HG03025 (cell line): ENCODE data around the gene PLIN4.
A peak's percentile ranks its signal among the peaks of the same experiment; 100 is the strongest.

Experiments
- ATAC-seq: cut with Tn5 transposase; IDR thresholded peaks from one replicate; pipeline ENCODE4 v1.9.1; 2021; ENCODE audit warnings: mild to moderate bottlenecking, moderate library complexity; ENCODE audit not compliant: unreplicated experiment, low FRiP score

Gene PLIN4

GRCh38 chr19:4493929-4494690, 24.2 kb downstream of the PLIN4 start:
- no peak for ATAC-seq

DNA sequence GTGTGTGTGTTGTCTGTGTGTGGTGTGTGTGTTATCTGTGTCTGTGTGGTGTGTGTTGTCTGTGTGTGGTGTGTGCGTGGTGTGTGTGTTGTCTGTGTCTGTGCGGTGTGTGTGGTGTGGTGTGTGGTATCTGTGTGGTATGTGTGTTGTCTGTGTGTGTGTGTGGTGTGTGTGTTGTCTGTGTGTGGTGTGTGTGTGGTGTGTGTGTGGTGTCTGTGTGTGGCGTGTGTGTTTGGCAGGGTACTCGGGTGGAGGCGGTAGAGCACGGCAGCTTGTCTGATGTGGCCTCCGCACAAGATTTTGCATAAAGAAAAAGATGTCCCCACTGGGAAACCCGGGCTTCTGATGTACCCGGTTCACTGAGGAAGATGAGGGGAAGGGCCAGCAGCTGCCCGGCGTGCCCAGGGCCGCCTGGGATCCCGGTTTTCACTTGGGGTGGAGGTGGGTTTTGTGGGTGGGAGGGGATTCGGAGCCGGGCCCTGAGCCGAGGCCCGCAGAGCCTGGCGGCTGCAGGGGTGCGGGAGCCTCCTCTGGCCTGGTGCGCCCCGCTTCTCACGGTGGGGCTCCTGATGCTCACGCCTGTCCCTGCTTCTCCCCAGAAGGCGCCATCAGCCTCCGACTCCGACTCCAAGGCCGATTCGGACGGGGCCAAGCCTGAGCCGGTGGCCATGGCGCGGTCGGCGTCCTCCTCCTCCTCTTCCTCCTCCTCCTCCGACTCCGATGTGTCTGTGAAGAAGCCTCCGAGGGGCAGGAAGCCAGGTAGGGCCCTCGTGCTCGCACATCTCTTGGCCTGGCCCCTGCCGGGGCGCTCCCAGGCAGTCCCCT, 25.0 kb downstream of the PLIN4 start:
- ATAC-seq: no peak

DNA sequence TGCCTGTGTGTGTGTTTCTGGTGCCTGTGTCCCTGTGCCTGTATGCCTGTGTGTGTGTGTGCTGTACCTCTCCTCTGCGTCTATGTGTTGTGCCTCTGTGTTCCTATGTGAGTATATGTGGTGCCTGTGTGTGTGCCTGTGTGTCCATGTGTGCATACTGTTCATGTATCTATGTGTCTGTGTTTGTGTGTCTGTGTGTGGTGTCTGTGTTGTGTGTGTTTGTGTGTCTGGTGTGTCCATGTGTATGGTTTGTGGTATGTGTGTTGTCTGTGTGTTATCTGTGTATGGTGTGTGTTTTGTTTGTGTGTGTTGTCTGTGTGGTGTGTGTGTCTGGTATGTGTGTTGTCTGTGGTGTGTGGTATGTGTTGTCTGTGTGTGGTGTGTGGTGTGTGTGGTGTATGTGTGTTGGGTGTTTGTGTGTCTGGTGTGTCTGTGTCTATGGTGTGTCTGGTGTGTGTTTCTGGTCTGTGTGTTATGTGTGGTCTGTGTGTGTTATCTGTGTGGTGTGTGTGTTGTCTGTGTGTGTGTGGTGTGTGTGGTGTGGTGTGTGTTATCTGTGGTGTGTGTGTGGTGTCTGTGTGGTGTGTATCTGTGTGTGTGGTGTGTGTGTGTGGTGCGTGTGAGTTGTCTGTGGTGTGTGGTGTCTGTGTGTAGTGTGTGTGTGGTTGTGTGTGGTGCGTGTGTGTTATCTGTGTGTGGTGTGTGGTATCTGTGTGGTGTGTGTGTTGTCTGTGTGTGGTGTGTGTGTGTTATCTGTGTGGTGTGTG, 25.8 kb downstream of the PLIN4 start:
- no peak for ATAC-seq

DNA sequence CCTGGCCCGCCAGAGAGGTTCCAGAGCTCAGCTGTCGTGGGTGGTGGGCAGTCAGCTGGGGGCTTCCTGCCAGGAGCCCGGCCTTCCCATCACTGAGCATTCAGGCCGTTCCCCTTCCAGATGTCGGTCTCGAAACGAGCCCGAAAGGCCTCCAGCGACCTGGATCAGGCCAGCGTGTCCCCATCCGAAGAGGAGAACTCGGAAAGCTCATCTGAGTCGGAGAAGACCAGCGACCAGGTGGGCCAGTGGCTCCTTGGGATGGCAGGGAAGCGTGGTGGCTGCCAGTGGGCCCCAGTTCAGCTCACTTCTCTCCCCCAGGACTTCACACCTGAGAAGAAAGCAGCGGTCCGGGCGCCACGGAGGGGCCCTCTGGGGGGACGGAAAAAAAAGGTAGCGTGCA, 26.8 kb downstream of the PLIN4 start:
- no peak for ATAC-seq

GRCh38 chr19:4488496-4488895, 29.8 kb downstream of the PLIN4 start:
- no peak for ATAC-seq

DNA sequence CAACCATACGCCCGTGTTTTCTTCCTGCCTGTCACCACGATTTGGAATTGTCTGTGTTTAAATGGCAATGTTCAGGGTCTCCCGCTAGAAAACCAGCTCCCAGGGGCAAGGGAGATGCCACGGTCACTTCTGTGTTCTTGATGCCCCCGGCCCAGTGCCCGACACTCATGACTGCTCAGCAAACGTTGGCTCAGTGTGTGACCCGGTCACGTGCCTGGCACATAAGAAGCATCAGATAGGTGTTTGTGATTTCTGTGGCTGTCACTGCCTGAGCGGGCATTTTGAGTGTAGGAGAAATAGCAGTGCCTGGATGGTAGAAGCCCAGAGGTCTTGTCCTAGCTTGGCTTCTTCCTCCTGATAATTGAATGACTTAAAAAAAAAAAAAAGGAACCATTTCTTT, 30.7 kb downstream of the PLIN4 start:
- no peak for ATAC-seq

DNA sequence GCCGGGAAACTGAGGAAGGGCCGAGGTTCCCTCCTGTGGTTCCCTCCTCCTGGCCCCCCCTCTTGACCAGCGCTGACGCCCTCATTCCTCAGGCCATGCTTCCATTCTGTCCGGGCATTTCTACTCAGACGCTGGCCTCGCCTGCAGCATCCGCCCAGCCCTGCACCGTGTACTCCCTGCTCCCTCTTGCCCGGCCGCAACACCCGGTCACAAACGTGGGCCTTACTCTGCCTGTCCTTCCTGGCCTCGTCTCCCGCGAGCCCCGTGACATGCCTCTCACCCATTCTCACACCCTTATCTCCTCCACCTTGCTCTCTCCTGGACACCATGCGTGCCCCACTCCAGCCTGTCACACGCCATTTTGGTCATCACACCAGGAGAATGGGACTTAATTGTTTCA, 34.9 kb downstream of the PLIN4 start:
- ATAC-seq: no peak

- ATAC-seq: no peak
Measured at GRCh38 chr19:4482721-4483364, 35.4 kb downstream of the PLIN4 start.

DNA sequence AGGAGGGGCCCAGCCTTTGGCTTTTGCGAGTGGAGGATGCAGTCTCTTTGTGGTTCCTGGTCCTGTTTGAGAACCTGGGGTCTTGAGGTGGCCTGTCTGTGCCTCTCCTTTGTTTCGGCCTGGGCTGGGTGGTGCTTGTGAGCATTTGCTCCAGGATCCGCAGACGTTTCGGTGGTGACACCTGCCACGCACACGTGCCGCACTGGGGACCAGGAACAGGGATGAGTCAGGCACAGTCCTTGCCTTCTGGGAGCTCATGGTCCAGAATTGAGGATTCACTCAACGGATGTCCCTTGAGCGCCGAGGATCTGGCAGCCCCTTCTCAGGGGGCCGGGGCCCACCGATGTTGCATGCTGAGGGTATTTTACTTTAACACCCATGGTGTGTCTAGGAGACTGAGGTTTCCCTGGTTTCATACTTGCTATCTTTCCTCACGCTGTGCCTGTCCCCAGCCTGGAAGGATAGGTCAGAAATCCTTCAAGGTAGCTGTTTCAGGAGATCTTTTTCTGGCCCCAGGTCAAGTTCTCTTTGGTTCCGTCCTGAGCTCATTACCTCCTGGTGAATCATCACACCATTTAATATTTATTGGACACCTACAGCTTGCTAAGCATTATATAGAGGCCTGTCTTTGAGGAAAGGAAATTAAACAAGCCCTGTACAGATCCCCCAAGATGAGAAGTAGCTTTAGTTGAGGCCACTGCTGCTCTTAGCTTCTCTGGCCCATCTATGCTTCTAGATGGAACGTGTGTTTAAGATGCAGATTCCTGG, 41.1 kb downstream of the PLIN4 start:
- ATAC-seq: no peak

DNA sequence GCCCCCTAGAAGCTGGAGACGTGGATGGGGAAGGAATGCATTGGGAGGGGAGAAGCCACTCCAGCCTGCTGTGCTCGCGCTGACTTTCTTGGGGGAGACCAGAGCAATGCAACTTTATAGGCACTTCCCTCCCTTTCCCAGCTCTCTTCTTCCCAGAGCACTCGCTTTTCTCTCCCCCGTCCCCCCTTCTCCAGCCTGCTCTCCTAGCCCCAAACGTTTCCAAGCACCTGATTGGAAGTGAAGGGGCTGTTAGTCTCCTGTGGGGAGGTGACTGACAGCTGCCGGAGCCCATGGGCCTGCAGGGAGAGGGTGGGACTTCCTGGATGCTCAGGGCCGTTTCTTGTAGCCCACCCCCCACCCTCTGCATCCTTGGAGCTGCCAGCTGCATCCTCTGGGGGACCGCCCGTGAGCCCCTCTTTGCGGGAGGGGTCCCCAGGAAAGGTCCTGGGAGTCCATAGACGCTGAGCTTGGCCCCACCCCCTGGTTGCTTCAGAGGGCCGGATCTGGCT, 43.7 kb downstream of the PLIN4 start:
- ATAC-seq: no peak

GRCh38 chr19:4473763-4474513, 44.3 kb downstream of the PLIN4 start:
- no peak for ATAC-seq

DNA sequence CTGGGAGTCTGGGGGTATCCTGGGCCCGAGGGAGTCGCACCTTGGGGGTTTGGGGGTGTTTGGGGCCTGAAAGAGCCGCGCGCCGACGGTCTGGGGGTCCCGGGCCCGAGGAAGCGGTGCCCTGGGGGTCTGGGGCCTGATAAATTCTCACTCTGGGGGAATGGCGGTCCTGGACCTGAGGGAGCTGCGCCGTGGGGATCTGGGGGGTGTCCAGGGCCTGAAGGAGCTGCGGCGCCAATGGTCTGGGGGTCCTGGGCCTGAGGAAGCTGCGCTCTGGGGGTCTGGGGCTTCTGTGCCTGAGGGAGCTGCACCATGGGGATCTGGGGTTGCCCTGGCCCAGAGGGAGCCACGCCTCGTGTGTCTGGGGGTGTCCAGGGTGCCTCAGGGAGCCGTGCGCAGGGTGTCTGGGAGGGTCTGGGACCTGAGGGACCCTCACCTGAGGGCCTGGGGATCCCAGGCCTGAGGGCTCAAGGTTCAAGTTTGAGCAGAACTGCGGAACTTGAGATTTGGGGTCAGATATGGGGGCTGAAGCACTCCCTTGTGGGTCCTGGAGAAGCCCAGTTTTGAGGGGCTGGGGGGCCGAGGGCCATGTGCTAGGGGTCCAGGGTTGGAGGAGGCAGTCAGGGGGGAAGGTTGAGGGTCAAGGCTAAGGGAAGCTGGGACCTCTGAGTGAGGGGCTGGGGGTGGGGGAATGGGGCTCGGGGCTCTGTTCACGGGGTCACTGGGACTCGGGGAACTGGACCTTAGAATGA, 45.1 kb downstream of the PLIN4 start:
- no peak for ATAC-seq

- ATAC-seq: peak; percentile 0
Measured at GRCh38 chr19:4472174-4472974, 45.9 kb downstream of the PLIN4 start, which contains the start of gene HDGFL2. Gene HDGFL2, plus strand, starts transcription at chr19:4472297. Its CDS starts 54 bp downstream, at chr19:4472351.

DNA sequence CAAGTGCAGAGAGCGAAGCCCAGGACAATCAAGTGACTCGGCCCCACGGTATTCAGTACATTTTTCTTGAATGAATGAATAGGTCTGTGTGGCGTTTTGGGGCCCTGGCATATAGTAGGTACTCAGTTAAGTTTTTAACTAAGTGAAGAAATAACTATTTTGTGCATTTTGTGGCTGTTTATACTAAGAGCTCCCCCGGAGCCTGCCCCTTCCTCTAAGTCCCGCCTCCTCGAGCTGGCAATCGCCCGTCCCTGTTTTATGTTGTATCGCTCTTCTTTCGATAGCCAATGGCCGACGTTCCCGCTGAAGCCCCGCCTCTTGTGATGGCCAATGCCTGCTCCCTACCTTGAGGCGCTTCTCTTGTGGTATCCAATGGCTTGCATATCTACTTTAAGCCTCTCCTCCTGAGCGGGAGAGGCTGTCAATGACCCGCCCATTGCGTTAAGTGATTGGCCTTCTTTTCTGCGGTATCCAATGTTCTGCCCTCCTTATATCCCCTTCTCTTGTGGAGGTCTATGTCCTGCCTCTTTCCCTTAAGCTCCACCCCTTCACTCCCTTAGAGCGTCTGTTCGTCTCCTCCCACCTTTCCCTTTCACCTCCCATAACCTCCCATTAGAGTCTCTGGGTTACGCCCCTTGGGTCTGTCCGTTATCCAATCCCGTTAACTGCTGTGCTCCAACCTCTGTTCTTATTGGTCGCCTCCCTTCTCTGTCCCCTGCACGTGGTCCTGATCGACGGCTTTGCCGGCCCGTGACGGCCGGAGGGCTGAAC, 46.7 kb downstream of the PLIN4 start:
- ATAC-seq: peak; percentile 75

GRCh38 chr19:4467835-4468234, 50.5 kb downstream of the PLIN4 start:
- ATAC-seq: no peak

- no peak for ATAC-seq
Measured at GRCh38 chr19:4464815-4465581, 53.3 kb downstream of the PLIN4 start.
